B cell (primary cell): ENCODE measurements around the gene ULK1. TPM values are rescaled to one million over a fixed set of nuclear protein-coding genes. Genes with fewer than 3 reads are reported as not detected.

Experiments used
- ATAC-seq: fragments of 200-7000 bp; cut with Tn5 transposase; one replicate; pipeline ENCODE4 v1.10.0; 2021; ENCODE audit warnings: low read depth, mild to moderate bottlenecking, moderate number of reproducible peaks, moderate library complexity
- CTCF ChIA-PET: fragments of 350-600 bp; sonication (Branson Sonifier 250); formaldehyde crosslinking; loops from one replicate; lab custom pipeline; 2021; ENCODE audit warnings: antibody characterized with exemption, inconsistent platforms; lab: Charles Lee
- POLR2A ChIA-PET: fragments of 350-600 bp; sonication (Branson Sonifier 250); formaldehyde crosslinking; loops from one replicate; lab custom pipeline; 2021; ENCODE audit warnings: antibody characterized with exemption; lab: Charles Lee
- DNase-seq: peaks from one replicate; pipeline ENCODE4 v3.0.0; 2013
- H2AFZ ChIP-seq: 2 replicates; pipeline ENCODE4 v1.6.1; 2012; ENCODE audit warnings: mild to moderate bottlenecking, low read depth, low read length; ENCODE audit not compliant: insufficient read depth, poor library complexity, severe bottlenecking
- H3K27ac ChIP-seq, 2 donors: 1 replicate in 1 of 2; 2 replicates in 1 of 2; pipeline ENCODE4 v1.5.1; 2012 to 2013; ENCODE audit warnings: low read length in 2 of 2, mild to moderate bottlenecking in 2 of 2, moderate library complexity in 1 of 2
- H3K27me3 ChIP-seq, 4 experiments: fragments of 200-600 bp in 1 of 4; sonication (generic) in 1 of 4; replicated peaks in 1 of 4; 1 replicate in 2 of 4; 2 replicates in 2 of 4; pipeline versions ENCODE4 v1.6.1 to v1.7.0; 2013 to 2016; ENCODE audit warnings: low read length in 3 of 4, mild to moderate bottlenecking in 2 of 4, mixed read lengths in 1 of 4, moderate library complexity in 1 of 4; ENCODE audit not compliant: insufficient read depth in 4 of 4, control insufficient read depth in 3 of 4; ENCODE audit errors: control extremely low read depth in 1 of 4
- H3K36me3 ChIP-seq, 2 experiments: replicated peaks in 1 of 2; 1 replicate in 1 of 2; 2 replicates in 1 of 2; pipeline versions ENCODE4 v1.6.1 to v1.7.1; 2013; ENCODE audit warnings: low read length in 1 of 2; ENCODE audit not compliant: insufficient read depth in 2 of 2, control insufficient read depth in 1 of 2; ENCODE audit errors: control extremely low read depth in 1 of 2, extremely low read depth in 1 of 2
- H3K4me1 ChIP-seq, 2 donors: fragments of 200-600 bp in 1 of 2; sonication (generic) in 1 of 2; 1 replicate in 1 of 2; 2 replicates in 1 of 2; pipeline versions ENCODE4 v1.5.1 to v1.6.1; 2013 to 2017; ENCODE audit warnings: low read length in 2 of 2; ENCODE audit not compliant: control insufficient read depth in 2 of 2, insufficient read depth in 2 of 2
- H3K4me2 ChIP-seq: replicated peaks from 2 replicates; pipeline ENCODE3; 2012; ENCODE audit warnings: mild to moderate bottlenecking, low read depth, low read length; ENCODE audit not compliant: poor library complexity, severe bottlenecking
- H3K4me3 ChIP-seq, 5 experiments: fragments of 200-600 bp in 1 of 5; sonication (generic) in 1 of 5; 1 replicate in 3 of 5; 2 replicates in 2 of 5; pipeline versions ENCODE4 v1.5.1 to v1.7.0; 2011 to 2016; ENCODE audit warnings: low read length in 4 of 5, mild to moderate bottlenecking in 4 of 5, low read depth in 2 of 5, control low read depth in 1 of 5, moderate library complexity in 1 of 5; ENCODE audit not compliant: insufficient read depth in 1 of 5; ENCODE audit errors: control extremely low read depth in 1 of 5, extremely low read depth in 1 of 5
- H3K79me2 ChIP-seq: fragments of 200-600 bp; sonication (generic); one replicate; pipeline ENCODE4 v1.6.0; 2016; ENCODE audit warnings: low read length; ENCODE audit not compliant: control insufficient read depth, insufficient read depth
- H3K9ac ChIP-seq: fragments of 200-600 bp; sonication (generic); 2 replicates; pipeline ENCODE4 v1.6.1; 2017; ENCODE audit warnings: mild to moderate bottlenecking, low read length, moderate library complexity
- H3K9me3 ChIP-seq, 3 donors: one replicate each; pipeline versions ENCODE4 v1.6.1 to v1.7.1; 2013; ENCODE audit warnings: low read length in 2 of 3; ENCODE audit not compliant: control insufficient read depth in 2 of 3, insufficient read depth in 1 of 3; ENCODE audit errors: control extremely low read depth in 1 of 3
- H4K20me1 ChIP-seq: 2 replicates; pipeline ENCODE4 v1.6.0; 2012; ENCODE audit warnings: mild to moderate bottlenecking, low read length; ENCODE audit not compliant: insufficient read depth, control insufficient read depth, poor library complexity, severe bottlenecking
- H3K27ac Mint-ChIP-seq: one replicate; pipeline ENCODE4 v1.8.0; 2021; ENCODE audit warnings: mixed read lengths
- H3K27me3 Mint-ChIP-seq: one replicate; pipeline ENCODE4 v1.8.0; 2021; ENCODE audit warnings: mixed read lengths
- H3K4me1 Mint-ChIP-seq: one replicate; pipeline ENCODE4 v1.8.0; 2021; ENCODE audit warnings: mixed read lengths
- H3K4me3 Mint-ChIP-seq: one replicate; pipeline ENCODE4 v1.8.0; 2021; ENCODE audit warnings: mixed read lengths
- H3K9me3 Mint-ChIP-seq: one replicate; pipeline ENCODE4 v1.8.0; 2022; ENCODE audit warnings: mixed read lengths; ENCODE audit not compliant: insufficient read depth
- CTCF ChIP-seq: fragments of 200-600 bp; IDR thresholded peaks from one replicate; pipeline ENCODE4 v1.8.0; 2022; ENCODE audit warnings: antibody characterized with exemption, mild to moderate bottlenecking
- EZH2 ChIP-seq: IDR thresholded peaks from 2 replicates; pipeline ENCODE4 v1.6.1; 2012; ENCODE audit warnings: borderline replicate concordance, low read depth, mild to moderate bottlenecking, moderate library complexity, low read length; ENCODE audit not compliant: insufficient read depth, poor library complexity, severe bottlenecking
- WGBS: methylation state at CpG from one replicate; pipeline ENCODE4 v1.1.5; 2013; ENCODE audit warnings: missing lambda C conversion rate; ENCODE audit not compliant: insufficient coverage; 5-methylcytosine and 5-hydroxymethylcytosine counted together
- intact Hi-C: fragments of 100-400 bp; cut with micrococcal nuclease; formaldehyde crosslinking; loops from one replicate; pipeline ENCODE4 v1.10.0; 2022
- polyA plus RNA-seq: library from polyadenylated mRNA; depleted of rRNA; stranded (reverse); fragments of >200 nt; gene quantifications from 2 replicates; pipeline ENCODE4 v1.2.3, GENCODE V29; 2012
- total RNA-seq, 2 donors: library from RNA; stranded (reverse); fragments of 120-200 nt in 1 of 2; gene quantifications; 1 replicate in 1 of 2; 2 replicates in 1 of 2; pipeline versions ENCODE4 v1.2.3 to v1.2.4, GENCODE V29; 2013 to 2022

ULK1 gene
- total and polyA plus RNA-seq, 2 donors (not counting 1 experiment from before 2014, with no cell fraction given) = 38.9 to 59.5 TPM

- TF ChIP-seq EZH2 = no peak
- TF ChIP-seq CTCF = no peak
- no peak overlapping the region for H3K4me2 ChIP-seq
- H3K27me3 Mint-ChIP-seq = no peaks in the 10 kb centered on the region
- H3K79me2 ChIP-seq = no peaks in the 10 kb centered on the region
- no peaks in the 10 kb centered on the region for H3K9me3 Mint-ChIP-seq
- H3K4me1 ChIP-seq = no peaks in the 10 kb centered on the region
- ChIA-PET POLR2A (no interaction called here), CTCF (no interaction called here)
- intact Hi-C loops = no loop called here
- H3K9me3 ChIP-seq = no peaks in the 10 kb centered on the region
- no peaks in the 10 kb centered on the region for H3K4me1 Mint-ChIP-seq
- no peak overlapping the region for H2AFZ ChIP-seq
- H3K27ac Mint-ChIP-seq = no peak overlapping the region
- no peaks in the 10 kb centered on the region for H3K27me3 ChIP-seq
- H3K4me3 Mint-ChIP-seq = no peak overlapping the region
- WGBS = 92% methylated on average over 29 of the region's 29 CpGs
- no peak overlapping the region for H3K9ac ChIP-seq
- H3K36me3 ChIP-seq = peaks cover 0 to 28% of the 10 kb centered on the region in 2 experiments
- H3K27ac ChIP-seq = no peak overlapping the region
- no peaks in the 10 kb centered on the region for H4K20me1 ChIP-seq
- ATAC-seq = no peak
- no peak overlapping the region for H3K4me3 ChIP-seq
- DNase-seq = no peak
These were observed 49.3 kb upstream of the ULK1 start for GRCh38 chr12:131845121-131845520.

- ChIA-PET CTCF (no interaction called here), POLR2A (no interaction called here)
- Histone ChIP-seq H3K9ac (no peak overlapping the region), H2AFZ (no peak overlapping the region), H3K79me2 (no peaks in the 10 kb centered on the region), H3K4me3 (no peak overlapping the region), H3K4me2 (no peak overlapping the region), H3K27ac (no peak overlapping the region), H4K20me1 (no peaks in the 10 kb centered on the region), H3K27me3 (no peaks in the 10 kb centered on the region), H3K9me3 (no peaks in the 10 kb centered on the region), H3K36me3 (peaks cover 0 to 14% of the 10 kb centered on the region in 2 experiments), H3K4me1 (peaks cover 3 to 5% of the 10 kb centered on the region in 2 donors)
- DNase-seq (no peak), ATAC-seq (no peak)
- H3K4me3 Mint-ChIP-seq = no peak overlapping the region
- no peaks in the 10 kb centered on the region for H3K9me3 Mint-ChIP-seq
- TF ChIP-seq CTCF (no peak), EZH2 (no peak)
- intact Hi-C loops = no loop called here
- peaks cover 7% of the 10 kb centered on the region for H3K4me1 Mint-ChIP-seq
- no peaks in the 10 kb centered on the region for H3K27me3 Mint-ChIP-seq
- no peak overlapping the region for H3K27ac Mint-ChIP-seq
- 88% methylated on average over 8 of the region's 10 CpGs for WGBS
These were observed 47.0 kb upstream of the ULK1 start for GRCh38 chr12:131847456-131847855.
